HCT116 (cell line): ENCODE data around the gene GRK5. TPM values are rescaled to one million over a fixed set of nuclear protein-coding genes. Genes with fewer than 3 reads are reported as not detected.

Experiments used
- ATAC-seq: fragments of 200-7000 bp; cut with Tn5 transposase; 2 replicates; pipeline ENCODE4 v1.9.1; 2020; ENCODE audit warnings: mild to moderate bottlenecking, moderate library complexity
- BruUV-seq: library from RNA; stranded (reverse); fragments of 400-500 nt; replicated peaks from 2 replicates; lab custom pipeline; 2021; lab: Mats Ljungman, UMichigan
- CTCF ChIA-PET: fragments of 300-600 bp; sonication (Branson Sonifier 250); formaldehyde crosslinking; loops from one replicate; lab custom pipeline; 2021; ENCODE audit warnings: antibody characterized with exemption; lab: Charles Lee
- POLR2A ChIA-PET: fragments of 300-600, 350-600 bp; sonication (Branson Sonifier 250); formaldehyde crosslinking; loops from one replicate; lab custom pipeline; 2021; ENCODE audit warnings: antibody characterized with exemption; lab: Charles Lee
- RAD21 ChIA-PET, 2 experiments: fragments of 300-600 bp; sonication (Branson Sonifier 250); formaldehyde crosslinking; loops; one replicate each; lab custom pipeline; 2023; ENCODE audit warnings: low total read pairs in 2 of 2; ENCODE audit not compliant: uncharacterized antibody in 2 of 2, unreplicated experiment in 2 of 2, low non-redundant PET in 1 of 2; lab: Charles Lee
- DNase-seq: peaks from one replicate; pipeline ENCODE4 v3.0.0-alpha.2; 2010; ENCODE audit warnings: low read depth, low spot score
- H2AFZ ChIP-seq: fragments of 200-600 bp; shearing (Covaris generic), sonication (generic); 2 replicates; pipeline ENCODE4 v1.6.1; 2017; ENCODE audit warnings: low read depth, mixed run types, mixed read lengths, antibody characterized with exemption, low read length; ENCODE audit not compliant: poor library complexity, severe bottlenecking
- H3K27ac ChIP-seq: 2 replicates; pipeline ENCODE4 v1.5.1; 2012; ENCODE audit warnings: low read depth, low read length
- H3K27me3 ChIP-seq: fragments of 200-600 bp; sonication (generic); 2 replicates; pipeline ENCODE4 v1.6.1; 2016; ENCODE audit warnings: mixed run types, low read length, mixed read lengths; ENCODE audit not compliant: insufficient read depth
- H3K36me3 ChIP-seq, 2 experiments: fragments of 200-500 bp in 1 of 2; fragments of 200-600 bp in 1 of 2; sonication (Bioruptor generic) in 1 of 2; sonication (generic) in 1 of 2; 2 replicates each; pipeline versions ENCODE4 v1.5.1 to v1.6.1; 2014 to 2016; ENCODE audit warnings: low read length in 2 of 2, inconsistent platforms in 1 of 2, mixed read lengths in 1 of 2, mixed run types in 1 of 2; ENCODE audit not compliant: insufficient read depth in 2 of 2, control insufficient read depth in 1 of 2
- H3K4me1 ChIP-seq, 2 experiments: fragments of 200-600 bp in 1 of 2; sonication (generic) in 1 of 2; 2 replicates each; pipeline versions ENCODE4 v1.5.1 to v1.6.1; 2012 to 2017; ENCODE audit warnings: low read length in 2 of 2, inconsistent platforms in 1 of 2, mild to moderate bottlenecking in 1 of 2, mixed read lengths in 1 of 2, mixed run types in 1 of 2, moderate library complexity in 1 of 2; ENCODE audit not compliant: insufficient read depth in 2 of 2, control insufficient read depth in 1 of 2
- H3K4me2 ChIP-seq: fragments of 200-600 bp; sonication (generic); 2 replicates; pipeline ENCODE4 v1.6.1; 2017; ENCODE audit warnings: mixed run types, low read length, mixed read lengths
- H3K4me3 ChIP-seq, 2 experiments: fragments of 200-600 bp in 1 of 2; sonication (generic) in 1 of 2; replicated peaks in 1 of 2; 2 replicates each; pipeline ENCODE4 v1.5.1; 2011 to 2016; ENCODE audit warnings: low read length in 2 of 2, control low read depth in 1 of 2, low read depth in 1 of 2, mild to moderate bottlenecking in 1 of 2, mixed read lengths in 1 of 2, mixed run types in 1 of 2
- H3K79me2 ChIP-seq: fragments of 200-600 bp; sonication (generic); 2 replicates; pipeline ENCODE4 v1.6.1; 2017; ENCODE audit warnings: mild to moderate bottlenecking, mixed run types, low read length, moderate library complexity, mixed read lengths; ENCODE audit not compliant: insufficient read depth
- H3K9ac ChIP-seq: fragments of 200-600 bp; sonication (generic); 2 replicates; pipeline ENCODE4 v1.6.1; 2016; ENCODE audit warnings: low read length, mixed read lengths
- H3K9me2 ChIP-seq: fragments of 200-600 bp; sonication (generic), shearing (Covaris generic); 2 replicates; pipeline ENCODE4 v1.6.1; 2017; ENCODE audit warnings: mixed run types, mild to moderate bottlenecking, moderate library complexity; ENCODE audit not compliant: insufficient read depth
- H3K9me3 ChIP-seq, 2 experiments: fragments of 200-500 bp in 1 of 2; fragments of 200-600 bp in 1 of 2; sonication (Bioruptor generic) in 1 of 2; sonication (generic) in 1 of 2; 2 replicates each; pipeline ENCODE4 v1.6.1; 2014 to 2017; ENCODE audit warnings: low read length in 2 of 2, mixed read lengths in 2 of 2, inconsistent platforms in 1 of 2, low read depth in 1 of 2, mild to moderate bottlenecking in 1 of 2, mixed run types in 1 of 2, moderate library complexity in 1 of 2; ENCODE audit not compliant: control insufficient read depth in 1 of 2, insufficient read depth in 1 of 2
- H4K20me1 ChIP-seq: fragments of 200-600 bp; sonication (generic), shearing (Covaris generic); 2 replicates; pipeline ENCODE4 v1.6.1; 2017; ENCODE audit warnings: mixed run types, mild to moderate bottlenecking, moderate library complexity; ENCODE audit not compliant: insufficient read depth
- ATF3 ChIP-seq: IDR thresholded peaks from 2 replicates; pipeline ENCODE4 v1.6.1; 2012
- CBX3 ChIP-seq: IDR thresholded peaks from 2 replicates; pipeline ENCODE4 v1.6.1; 2012; ENCODE audit warnings: low read depth
- CTCF ChIP-seq, 3 experiments: fragments of 200-600 bp in 1 of 3; sonication (generic) in 1 of 3; IDR thresholded peaks in 2 of 3; conservative IDR thresholded peaks in 1 of 3; 2 replicates each; pipeline ENCODE4 v1.5.1; 2012 to 2017; ENCODE audit warnings: low read depth in 2 of 3, low read length in 2 of 3, antibody characterized with exemption in 1 of 3, borderline replicate concordance in 1 of 3, control low read depth in 1 of 3, mild to moderate bottlenecking in 1 of 3, mixed read lengths in 1 of 3, mixed run types in 1 of 3, moderate library complexity in 1 of 3; ENCODE audit not compliant: insufficient read depth in 1 of 3
- EGR1 ChIP-seq: IDR thresholded peaks from 2 replicates; pipeline ENCODE4 v1.6.1; 2012; ENCODE audit warnings: low read depth
- EZH2 ChIP-seq: fragments of 200-600 bp; sonication (generic); IDR thresholded peaks from 2 replicates; pipeline ENCODE4 v1.6.1; 2017; ENCODE audit warnings: antibody characterized with exemption, mixed run types
- EZH2phosphoT487 ChIP-seq: fragments of 200-600 bp; IDR thresholded peaks from 2 replicates; pipeline ENCODE4 v1.6.1; 2018; ENCODE audit warnings: antibody characterized with exemption, borderline replicate concordance
- RAD21 ChIP-seq: IDR thresholded peaks from 2 replicates; pipeline ENCODE4 v1.6.1; 2012; ENCODE audit warnings: low read depth, mild to moderate bottlenecking
- SIN3A ChIP-seq: IDR thresholded peaks from 2 replicates; pipeline ENCODE4 v1.6.1; 2012; ENCODE audit warnings: low read depth
- TCF7L2 ChIP-seq: IDR thresholded peaks from 2 replicates; pipeline ENCODE4 v1.7.0; 2011; ENCODE audit warnings: borderline replicate concordance, inconsistent platforms; ENCODE audit not compliant: insufficient read depth, insufficient read length; ENCODE audit errors: extremely low read depth
- ZBTB33 ChIP-seq: IDR thresholded peaks from 2 replicates; pipeline ENCODE4 v1.6.1; 2011; ENCODE audit warnings: mild to moderate bottlenecking, low read length, moderate library complexity; ENCODE audit not compliant: insufficient replicate concordance; ENCODE audit errors: extremely low read depth
- ZNF274 ChIP-seq: fragments of 200-500 bp; sonication (Bioruptor generic); IDR thresholded peaks from 2 replicates; pipeline ENCODE4 v1.6.1; 2014; ENCODE audit warnings: mild to moderate bottlenecking, low read depth, low read length, inconsistent platforms
- intact Hi-C: fragments of 100-400 bp; cut with micrococcal nuclease; formaldehyde crosslinking; loops from 2 replicates; pipeline ENCODE4 v1.10.0; 2022
- total RNA-seq: library from RNA; stranded (reverse); gene quantifications from one replicate; pipeline ENCODE4 v1.2.1, GENCODE V29; 2021; ENCODE audit not compliant: unreplicated experiment

The GRK5 gene
- total RNA-seq, 1 experiment from 2014 or later = 7.3 TPM

DNA sequence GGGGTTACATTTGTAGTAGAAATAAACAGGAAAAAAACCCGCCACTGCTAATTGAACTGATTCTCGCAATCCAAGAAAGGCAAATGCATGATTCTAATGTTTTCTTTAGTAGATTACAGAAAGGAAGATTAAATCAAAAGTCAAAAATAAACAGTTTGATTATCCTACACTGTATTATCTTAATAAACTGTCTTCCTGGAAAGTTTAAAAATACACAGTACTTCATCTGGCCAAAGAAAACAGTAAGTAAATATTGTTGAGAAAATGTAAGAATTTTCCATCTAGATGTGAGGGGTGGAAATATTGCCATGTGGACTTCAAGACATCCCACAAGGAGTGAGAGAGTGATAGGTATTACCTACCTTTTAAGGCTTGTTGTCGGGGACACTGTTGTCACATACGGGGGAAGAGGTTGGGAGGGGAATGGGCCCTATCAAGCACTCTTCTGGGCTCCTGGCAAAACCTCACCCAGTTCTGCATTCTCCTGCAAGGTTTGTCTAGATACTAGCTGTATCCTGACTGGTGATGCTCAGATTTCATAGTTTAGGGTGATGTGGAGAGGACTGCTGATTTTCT is 17.8 kb downstream of the GRK5 start:
- H3K36me3 ChIP-seq = no peaks in the 10 kb centered on the region
- no peaks in the 10 kb centered on the region for H3K27me3 ChIP-seq
- no peaks in the 10 kb centered on the region for H3K9me2 ChIP-seq
- DNase-seq (no peak), ATAC-seq (no peak)
- no peak overlapping the region for H3K4me2 ChIP-seq
- H3K79me2 ChIP-seq = no peaks in the 10 kb centered on the region
- no peak overlapping the region for H3K9ac ChIP-seq
- no peak for TF ChIP-seq EGR1
- no peak for TF ChIP-seq CBX3
- TF ChIP-seq SIN3A = no peak
- no peak for TF ChIP-seq RAD21
- TF ChIP-seq ATF3 = no peak
- no peak for TF ChIP-seq EZH2
- TF ChIP-seq TCF7L2 = no peak
- TF ChIP-seq ZNF274 = no peak
- no peak for TF ChIP-seq CTCF (IDR thresholded peaks at IDR 0.05 in 2 of 3, conservative IDR thresholded peaks at IDR 0.05 in 1 of 3; ENCODE audit: borderline replicate concordance in 1 of 3, insufficient read depth in 1 of 3, low read depth in 2 of 3, low read length in 2 of 3)
- TF ChIP-seq EZH2phosphoT487 = no peak
- no peak for TF ChIP-seq ZBTB33
- no peaks in the 10 kb centered on the region for H4K20me1 ChIP-seq
- H3K9me3 ChIP-seq = no peaks in the 10 kb centered on the region
- H2AFZ ChIP-seq = no peak overlapping the region
- intact Hi-C loops = no loop called here
- no TSS peak for BruUV-seq
- peaks cover 0 to 7% of the 10 kb centered on the region in 2 experiments; a peak in 1 of 4 replicates for H3K4me1 ChIP-seq
- H3K4me3 ChIP-seq = no peak overlapping the region
- CTCF ChIA-PET = no interaction called here
- no peak overlapping the region for H3K27ac ChIP-seq
- POLR2A ChIA-PET = no interaction called here
- RAD21 ChIA-PET = no interaction called here
